IPS-18a (cell line): Measurements from ENCODE around the gene RPH3AL.

Experiments used
- H3K27ac ChIP-seq: one replicate; pipeline ENCODE4 v1.5.1; 2013; ENCODE audit warnings: low read length
- H3K27me3 ChIP-seq: one replicate; pipeline ENCODE4 v1.6.1; 2013; ENCODE audit warnings: mild to moderate bottlenecking, low read length; ENCODE audit not compliant: control insufficient read depth, insufficient read depth
- H3K36me3 ChIP-seq: one replicate; pipeline ENCODE4 v1.6.1; 2013; ENCODE audit warnings: low read depth, low read length; ENCODE audit not compliant: control insufficient read depth
- H3K4me1 ChIP-seq: one replicate; pipeline ENCODE4 v1.6.1; 2013; ENCODE audit warnings: low read depth, low read length; ENCODE audit not compliant: control insufficient read depth
- H3K4me3 ChIP-seq: one replicate; pipeline ENCODE4 v1.5.1; 2013; ENCODE audit warnings: low read length
- H3K9ac ChIP-seq: one replicate; pipeline ENCODE4 v1.6.1; 2013; ENCODE audit warnings: mild to moderate bottlenecking, low read length, moderate library complexity
- H3K9me3 ChIP-seq: one replicate; pipeline ENCODE4 v1.6.1; 2013; ENCODE audit warnings: low read depth, low read length; ENCODE audit not compliant: control insufficient read depth

Gene RPH3AL

GRCh38 chr17:298791-299450 lies 53.7 kb downstream of the RPH3AL start:
- Histone ChIP-seq H3K27ac (no peak overlapping the region), H3K4me3 (no peak overlapping the region), H3K4me1 (no peaks in the 10 kb centered on the region), H3K27me3 (no peaks in the 10 kb centered on the region), H3K9ac (no peak overlapping the region), H3K36me3 (no peaks in the 10 kb centered on the region), H3K9me3 (no peaks in the 10 kb centered on the region)

- H3K4me1 ChIP-seq: no peaks in the 10 kb centered on the region
- H3K27ac ChIP-seq: no peak overlapping the region
- H3K4me3 ChIP-seq: no peak overlapping the region
- no peak overlapping the region for H3K9ac ChIP-seq
- no peaks in the 10 kb centered on the region for H3K36me3 ChIP-seq
- H3K9me3 ChIP-seq: no peaks in the 10 kb centered on the region
- H3K27me3 ChIP-seq: no peaks in the 10 kb centered on the region
These were observed 54.8 kb downstream of the RPH3AL start for GRCh38 chr17:297758-298157.

GRCh38 chr17:296906-297690 lies 55.5 kb downstream of the RPH3AL start:
- H3K9me3 ChIP-seq: no peaks in the 10 kb centered on the region
- no peak overlapping the region for H3K27ac ChIP-seq
- no peaks in the 10 kb centered on the region for H3K27me3 ChIP-seq
- H3K4me3 ChIP-seq: no peak overlapping the region
- H3K4me1 ChIP-seq: no peaks in the 10 kb centered on the region
- no peaks in the 10 kb centered on the region for H3K36me3 ChIP-seq
- H3K9ac ChIP-seq: no peak overlapping the region

GRCh38 chr17:296379-296778 lies 56.2 kb downstream of the RPH3AL start:
- no peaks in the 10 kb centered on the region for H3K9me3 ChIP-seq
- H3K9ac ChIP-seq: no peak overlapping the region
- H3K4me3 ChIP-seq: no peak overlapping the region
- no peak overlapping the region for H3K27ac ChIP-seq
- H3K4me1 ChIP-seq: no peaks in the 10 kb centered on the region
- H3K27me3 ChIP-seq: no peaks in the 10 kb centered on the region
- no peaks in the 10 kb centered on the region for H3K36me3 ChIP-seq

DNA sequence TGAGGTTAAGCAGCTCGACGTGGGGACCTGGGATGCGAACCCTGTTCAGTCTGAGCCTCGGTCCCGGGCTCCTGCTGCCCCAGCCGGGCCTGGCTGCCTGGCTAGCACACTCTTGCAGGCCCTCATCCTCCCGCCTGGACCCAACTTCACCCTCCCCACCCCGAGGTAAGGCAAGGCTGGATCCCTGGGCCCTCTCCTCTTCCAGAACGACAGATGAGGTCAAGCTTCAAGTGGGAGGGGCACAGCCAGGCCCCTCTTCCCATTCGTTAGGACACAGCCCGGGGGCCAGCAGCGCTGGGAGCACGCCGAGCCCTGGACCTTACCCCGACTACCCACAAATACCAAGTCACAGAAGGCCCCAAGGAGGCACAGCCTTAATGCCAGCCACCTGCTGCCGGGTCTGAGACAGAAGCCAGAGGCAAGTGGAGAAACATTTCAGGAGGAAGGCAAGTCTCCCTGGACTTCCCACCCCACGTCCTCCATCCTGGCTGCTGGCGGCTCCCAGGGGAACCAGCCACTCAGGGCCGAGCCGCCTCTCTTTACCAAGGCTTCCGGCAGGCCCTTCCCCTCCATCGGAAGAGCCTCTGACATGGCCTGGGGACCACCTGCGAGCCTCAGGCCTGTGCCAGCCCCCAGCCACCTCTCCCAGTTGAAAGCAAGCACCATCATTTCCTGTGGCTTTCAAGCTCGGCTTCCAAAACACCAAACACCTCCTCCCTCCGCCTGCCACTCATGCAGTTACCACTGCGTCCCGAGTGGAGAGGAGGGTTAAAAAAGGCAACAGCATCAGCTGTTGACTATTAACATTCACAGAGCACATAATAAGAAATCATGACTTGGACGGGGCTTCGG lies 59.9 kb downstream of the RPH3AL start:
- Histone ChIP-seq H3K9me3 (no peaks in the 10 kb centered on the region), H3K4me3 (no peak overlapping the region), H3K4me1 (no peaks in the 10 kb centered on the region), H3K36me3 (no peaks in the 10 kb centered on the region), H3K9ac (no peak overlapping the region), H3K27ac (no peak overlapping the region), H3K27me3 (no peaks in the 10 kb centered on the region)

- H3K27me3 ChIP-seq: no peaks in the 10 kb centered on the region
- no peak overlapping the region for H3K27ac ChIP-seq
- H3K4me1 ChIP-seq: no peaks in the 10 kb centered on the region
- no peak overlapping the region for H3K4me3 ChIP-seq
- H3K36me3 ChIP-seq: no peaks in the 10 kb centered on the region
- no peaks in the 10 kb centered on the region for H3K9me3 ChIP-seq
- H3K9ac ChIP-seq: no peak overlapping the region
These were observed 60.6 kb downstream of the RPH3AL start for GRCh38 chr17:292016-292415.

GRCh38 chr17:291587-291986 lies 61.0 kb downstream of the RPH3AL start:
- no peaks in the 10 kb centered on the region for H3K27me3 ChIP-seq
- no peak overlapping the region for H3K4me3 ChIP-seq
- H3K27ac ChIP-seq: no peak overlapping the region
- H3K4me1 ChIP-seq: no peaks in the 10 kb centered on the region
- H3K9ac ChIP-seq: no peak overlapping the region
- no peaks in the 10 kb centered on the region for H3K36me3 ChIP-seq
- no peaks in the 10 kb centered on the region for H3K9me3 ChIP-seq

DNA sequence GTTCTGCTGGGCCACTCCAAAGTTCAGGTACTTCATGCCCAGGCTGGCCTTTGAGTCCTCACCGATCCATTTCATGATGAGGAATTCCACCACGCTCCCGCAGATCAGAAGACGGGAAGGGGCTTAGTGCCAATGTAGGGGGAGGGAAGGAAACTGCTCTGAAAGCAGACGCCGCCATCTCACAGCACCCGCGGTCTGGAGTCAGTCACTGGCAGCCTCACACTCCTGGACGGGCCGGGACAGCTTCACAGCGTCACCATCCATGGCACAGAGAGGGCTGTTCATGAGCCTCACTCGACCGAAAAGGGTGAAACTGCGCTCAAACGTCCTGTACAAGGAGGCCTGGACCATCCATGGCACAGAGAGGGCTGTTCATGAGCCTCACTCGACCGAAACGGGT lies 62.0 kb downstream of the RPH3AL start:
- no peaks in the 10 kb centered on the region for H3K27me3 ChIP-seq
- no peaks in the 10 kb centered on the region for H3K36me3 ChIP-seq
- no peak overlapping the region for H3K27ac ChIP-seq
- no peak overlapping the region for H3K9ac ChIP-seq
- no peaks in the 10 kb centered on the region for H3K4me1 ChIP-seq
- H3K9me3 ChIP-seq: no peaks in the 10 kb centered on the region
- no peak overlapping the region for H3K4me3 ChIP-seq

GRCh38 chr17:290121-290521 lies 62.5 kb downstream of the RPH3AL start:
- Histone ChIP-seq H3K36me3 (no peaks in the 10 kb centered on the region), H3K9me3 (no peaks in the 10 kb centered on the region), H3K27me3 (no peaks in the 10 kb centered on the region), H3K4me1 (no peaks in the 10 kb centered on the region), H3K4me3 (no peak overlapping the region), H3K27ac (no peak overlapping the region), H3K9ac (no peak overlapping the region)

- H3K9me3 ChIP-seq: no peaks in the 10 kb centered on the region
- no peaks in the 10 kb centered on the region for H3K36me3 ChIP-seq
- no peak overlapping the region for H3K4me3 ChIP-seq
- H3K27ac ChIP-seq: no peak overlapping the region
- H3K9ac ChIP-seq: no peak overlapping the region
- no peaks in the 10 kb centered on the region for H3K27me3 ChIP-seq
- no peaks in the 10 kb centered on the region for H3K4me1 ChIP-seq
These were observed 63.2 kb downstream of the RPH3AL start for GRCh38 chr17:289409-289808.

GRCh38 chr17:288802-289356 lies 63.7 kb downstream of the RPH3AL start:
- Histone ChIP-seq H3K9me3 (no peaks in the 10 kb centered on the region), H3K27ac (no peak overlapping the region), H3K36me3 (no peaks in the 10 kb centered on the region), H3K9ac (no peak overlapping the region), H3K4me3 (no peak overlapping the region), H3K4me1 (no peaks in the 10 kb centered on the region), H3K27me3 (no peaks in the 10 kb centered on the region)
